GM18508 (cell line): ENCODE results near the gene RASSF5.

Source experiments
- ATAC-seq: cut with Tn5 transposase; IDR thresholded peaks from one replicate; pipeline ENCODE4 v1.9.1; 2021; ENCODE audit warnings: moderate number of reproducible peaks; ENCODE audit not compliant: insufficient read depth, unreplicated experiment

Gene RASSF5

DNA sequence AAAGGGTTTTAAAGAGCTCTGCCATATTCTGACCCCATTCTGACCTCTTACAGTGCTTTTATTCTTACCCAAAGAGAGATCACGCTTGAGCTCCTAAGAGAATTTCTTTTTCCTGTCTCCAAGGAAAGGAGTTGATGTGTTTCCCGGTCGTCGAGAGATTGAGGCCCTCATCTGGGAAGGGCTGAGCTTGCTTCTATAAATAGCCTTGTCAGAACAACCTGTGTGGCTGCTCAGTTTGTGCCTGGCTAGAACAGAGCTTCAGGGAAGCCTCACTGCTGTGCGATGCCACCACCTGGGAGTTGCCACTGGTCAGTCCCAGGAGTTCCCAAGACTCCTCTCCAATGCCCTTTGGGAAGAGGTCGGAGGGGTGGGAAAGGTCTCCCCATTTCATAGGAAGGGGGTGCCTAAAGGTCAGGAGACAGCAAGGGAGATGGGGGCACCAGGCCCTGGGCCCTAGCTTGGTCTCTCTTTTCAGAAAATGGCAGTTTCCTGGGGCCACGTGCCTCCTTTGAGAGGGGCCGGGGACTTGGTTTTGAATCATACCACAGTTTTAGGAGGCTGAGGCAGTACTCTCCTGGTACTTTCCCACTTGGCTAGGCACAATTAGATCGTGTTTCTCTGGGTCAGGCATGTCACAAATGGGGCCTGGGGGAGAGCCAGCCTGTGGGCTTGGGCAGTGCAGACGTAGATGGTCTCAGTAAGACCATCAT is 52.8 kb downstream of the RASSF5 start:
- no peak for ATAC-seq

DNA sequence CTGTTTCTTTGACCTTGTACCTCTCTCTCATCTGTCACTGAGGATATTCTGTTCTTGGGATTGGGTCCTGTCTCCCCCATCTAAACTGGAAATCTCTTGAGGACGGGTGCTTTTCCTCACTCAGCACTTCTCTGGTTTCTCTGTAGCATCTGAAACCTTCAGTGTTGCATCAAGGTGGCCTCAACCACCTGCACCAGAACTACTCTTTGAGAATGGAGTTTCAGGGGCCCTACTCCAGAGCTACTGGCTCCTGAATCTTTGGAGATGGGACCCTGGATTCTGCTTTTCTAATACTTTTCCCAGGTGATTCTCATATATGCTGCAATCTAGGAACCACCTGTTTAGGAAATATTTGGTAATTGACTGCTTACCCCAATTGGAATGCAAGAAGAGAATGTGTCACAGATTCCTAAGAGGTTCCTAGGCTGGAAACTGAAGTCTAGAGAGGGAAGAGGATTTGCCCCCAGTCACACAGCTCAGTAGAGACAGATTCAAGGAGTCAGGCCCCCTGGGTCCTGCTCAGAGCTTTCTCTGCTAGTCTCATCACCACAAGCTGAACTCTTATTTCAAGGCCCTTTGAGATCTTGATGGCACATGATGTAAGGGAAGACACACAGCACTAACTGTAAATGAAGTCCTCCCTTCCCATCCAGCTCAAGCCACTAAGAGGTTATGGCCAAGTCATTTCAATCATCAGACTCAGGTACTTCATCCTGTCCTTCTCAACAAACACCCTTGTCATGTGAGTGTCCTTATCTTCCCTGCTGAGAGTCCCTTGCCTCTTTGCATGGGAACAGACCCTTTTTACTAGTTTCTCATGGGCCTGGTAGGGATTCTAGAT is 56.3 kb downstream of the RASSF5 start:
- ATAC-seq: no peak

DNA sequence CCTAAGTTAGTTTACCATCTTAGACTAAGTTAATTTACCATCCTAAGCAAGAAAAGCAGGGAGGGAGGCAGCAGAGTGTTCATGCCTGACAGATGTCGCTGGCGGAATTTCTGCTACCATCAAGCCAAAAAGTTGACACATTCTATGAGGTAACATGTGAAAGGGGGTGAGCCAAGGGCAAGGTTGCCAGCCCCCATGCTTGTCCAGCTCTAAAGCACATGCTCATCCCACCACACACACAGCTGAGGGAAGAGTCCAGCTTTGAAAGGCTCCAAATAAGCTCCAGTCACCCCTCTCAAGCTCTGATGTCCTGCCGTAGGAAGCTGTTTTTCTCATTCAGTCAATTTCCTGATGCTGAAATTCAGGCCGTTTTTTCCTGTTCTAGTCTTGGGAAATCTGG is 58.7 kb downstream of the RASSF5 start:
- no peak for ATAC-seq

DNA sequence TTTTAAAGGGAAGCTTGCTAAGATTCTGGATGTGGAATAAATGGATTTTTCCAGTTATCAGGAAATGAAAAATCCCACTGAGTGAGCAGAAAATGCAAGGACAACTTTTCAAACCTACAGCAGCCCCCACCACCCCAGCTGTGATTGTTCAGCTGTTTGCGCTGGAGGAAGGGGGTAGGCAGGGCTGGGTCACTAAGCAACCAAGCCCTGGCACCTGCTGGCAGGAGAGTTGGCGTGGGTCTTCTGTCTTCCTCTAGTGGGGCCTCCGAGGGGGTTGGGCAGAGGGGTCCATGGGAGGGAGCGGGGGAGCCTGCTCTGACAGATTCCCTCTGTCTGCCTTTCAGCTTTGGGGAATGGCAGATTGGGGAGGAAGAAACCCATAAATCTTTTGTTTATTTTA is 59.7 kb downstream of the RASSF5 start:
- ATAC-seq: no peak

DNA sequence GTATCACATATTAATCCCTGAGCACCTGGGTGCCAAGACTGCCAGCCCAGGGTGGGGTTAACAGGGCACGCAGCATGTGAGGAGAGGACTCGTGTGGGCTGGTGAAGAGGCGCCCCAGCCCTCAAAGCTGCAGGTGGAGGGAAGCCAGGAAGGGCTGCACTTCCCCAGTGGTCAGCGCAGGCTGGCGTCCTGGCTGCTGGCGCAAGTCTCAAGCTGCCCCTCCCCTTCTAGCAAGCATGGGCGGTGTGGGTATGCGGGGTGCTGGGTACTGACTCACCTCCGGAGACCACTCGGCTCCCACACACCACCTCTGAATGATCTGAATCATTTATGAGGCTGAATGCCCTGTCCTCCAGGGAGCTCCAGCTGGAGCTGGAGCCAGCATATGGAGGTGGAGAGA is 60.9 kb downstream of the RASSF5 start:
- ATAC-seq: no peak

DNA sequence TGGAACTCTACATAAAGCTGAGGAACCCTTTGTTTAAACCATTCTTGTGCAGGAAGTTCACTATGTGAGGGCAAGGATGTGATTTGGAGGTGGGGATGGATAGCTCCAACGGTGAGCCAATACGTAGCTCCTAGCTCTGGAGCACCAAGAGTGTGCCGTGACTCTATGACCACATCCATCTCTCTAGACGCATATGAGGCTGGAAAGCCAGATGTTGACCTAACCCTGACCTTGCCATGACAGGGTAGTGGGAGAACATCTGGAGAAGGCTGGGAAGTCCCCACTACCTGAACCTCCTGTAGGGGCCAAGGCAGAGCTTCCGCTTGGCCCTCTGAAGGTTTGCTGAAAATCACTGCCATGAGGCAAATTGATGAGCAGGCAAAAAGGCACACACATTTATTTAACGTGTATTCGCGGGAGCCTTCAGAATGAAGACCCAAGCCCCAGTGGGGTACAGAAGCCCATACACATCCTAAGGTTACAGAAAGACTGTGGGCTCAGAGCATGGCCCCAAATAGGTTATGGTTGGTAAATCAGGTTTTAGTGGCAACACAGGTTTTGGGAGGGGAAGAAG is 61.5 kb downstream of the RASSF5 start:
- no peak for ATAC-seq

DNA sequence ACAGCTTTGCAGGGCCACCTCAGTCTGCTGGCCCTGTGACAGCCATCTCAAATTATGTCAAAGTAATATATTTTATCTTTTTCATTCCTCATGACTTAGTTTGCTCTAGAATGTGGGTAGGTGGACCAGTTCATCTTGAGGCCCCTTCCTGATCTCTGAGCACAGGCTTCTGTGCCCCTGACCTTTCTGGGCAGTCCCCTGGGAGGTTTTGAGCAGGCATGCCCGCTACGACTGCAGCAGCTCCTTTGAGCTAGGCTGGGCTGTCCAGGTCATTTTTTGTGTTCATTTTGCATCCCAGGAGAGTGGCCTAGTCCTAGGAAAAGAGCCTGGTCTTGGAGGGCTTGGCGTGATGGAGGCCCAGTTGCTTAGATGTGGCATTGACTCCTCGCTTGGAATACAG is 62.2 kb downstream of the RASSF5 start:
- no peak for ATAC-seq

DNA sequence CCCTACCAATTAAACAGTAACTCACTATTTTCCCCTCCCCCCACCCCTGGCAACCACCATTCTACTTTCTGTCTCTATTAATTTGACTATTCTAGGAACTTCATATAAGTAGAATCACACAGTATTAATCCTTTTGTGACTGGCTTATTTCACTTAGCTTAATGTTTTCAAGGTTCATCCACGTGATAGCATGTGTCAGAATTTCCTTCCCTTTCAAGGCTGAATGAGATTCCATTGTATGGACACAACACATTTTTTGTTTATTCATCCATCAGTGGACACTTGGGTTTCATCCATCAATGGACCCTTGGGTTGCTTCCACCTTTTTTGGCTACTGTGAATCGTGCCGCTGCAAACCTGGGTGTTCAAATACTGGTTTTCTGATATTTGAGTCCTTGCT is 63.2 kb downstream of the RASSF5 start:
- ATAC-seq: no peak

DNA sequence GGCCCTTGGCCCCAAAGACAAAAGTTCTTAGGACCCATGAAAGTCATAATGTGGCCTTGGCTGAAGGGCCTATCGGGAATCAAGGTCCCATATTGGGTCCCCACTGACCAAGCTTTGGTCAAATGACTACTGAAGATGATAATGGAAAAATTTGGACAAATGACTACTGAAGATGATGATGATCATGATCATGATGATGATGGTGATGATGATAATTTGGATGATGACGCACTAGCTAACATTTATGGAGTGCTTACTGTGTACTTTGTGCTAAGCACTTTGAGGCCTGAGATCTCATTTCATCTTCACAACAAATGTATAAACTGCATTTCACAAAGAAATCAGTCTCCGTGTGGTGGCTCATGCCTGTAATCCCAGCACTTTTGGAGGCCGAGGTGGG is 65.5 kb downstream of the RASSF5 start:
- no peak for ATAC-seq

DNA sequence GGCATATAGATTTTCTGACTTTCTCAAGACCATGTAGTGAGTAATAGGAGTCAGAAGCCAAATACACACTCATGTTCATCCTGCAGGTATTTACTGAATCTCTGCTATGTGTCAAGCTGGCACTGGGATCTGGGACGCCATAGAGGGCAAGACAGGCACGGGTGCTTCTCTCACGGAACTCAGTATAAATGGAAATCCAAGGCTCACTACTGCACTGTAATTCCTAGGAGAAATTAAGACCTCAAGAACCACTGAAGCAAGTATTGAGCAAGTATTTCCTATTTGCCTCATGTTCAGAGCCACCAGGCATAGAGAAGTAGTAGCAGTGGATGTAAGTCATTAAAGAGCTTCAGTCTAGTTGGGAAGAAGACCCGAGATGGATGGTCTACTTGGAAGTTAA is 66.0 kb downstream of the RASSF5 start:
- no peak for ATAC-seq

DNA sequence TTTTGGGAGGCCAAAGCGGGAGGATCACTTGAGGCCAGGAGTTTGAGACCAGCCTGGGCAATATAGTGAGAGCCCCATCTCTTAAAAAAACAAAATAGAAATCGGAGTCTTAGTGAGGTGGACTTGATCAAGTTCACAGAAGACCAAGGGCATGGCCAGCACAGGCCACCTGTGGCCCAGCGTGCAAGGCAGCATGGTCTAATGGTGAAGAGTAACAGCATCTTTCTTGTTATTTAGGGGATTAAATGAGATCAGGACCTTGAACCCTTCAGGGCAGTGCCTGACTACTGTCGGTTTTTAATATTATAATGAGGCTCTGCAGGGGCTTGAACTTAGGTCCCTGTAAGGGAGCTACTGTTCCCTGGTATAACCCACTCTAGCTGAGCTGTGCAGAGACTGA is 66.4 kb downstream of the RASSF5 start:
- no peak for ATAC-seq

DNA sequence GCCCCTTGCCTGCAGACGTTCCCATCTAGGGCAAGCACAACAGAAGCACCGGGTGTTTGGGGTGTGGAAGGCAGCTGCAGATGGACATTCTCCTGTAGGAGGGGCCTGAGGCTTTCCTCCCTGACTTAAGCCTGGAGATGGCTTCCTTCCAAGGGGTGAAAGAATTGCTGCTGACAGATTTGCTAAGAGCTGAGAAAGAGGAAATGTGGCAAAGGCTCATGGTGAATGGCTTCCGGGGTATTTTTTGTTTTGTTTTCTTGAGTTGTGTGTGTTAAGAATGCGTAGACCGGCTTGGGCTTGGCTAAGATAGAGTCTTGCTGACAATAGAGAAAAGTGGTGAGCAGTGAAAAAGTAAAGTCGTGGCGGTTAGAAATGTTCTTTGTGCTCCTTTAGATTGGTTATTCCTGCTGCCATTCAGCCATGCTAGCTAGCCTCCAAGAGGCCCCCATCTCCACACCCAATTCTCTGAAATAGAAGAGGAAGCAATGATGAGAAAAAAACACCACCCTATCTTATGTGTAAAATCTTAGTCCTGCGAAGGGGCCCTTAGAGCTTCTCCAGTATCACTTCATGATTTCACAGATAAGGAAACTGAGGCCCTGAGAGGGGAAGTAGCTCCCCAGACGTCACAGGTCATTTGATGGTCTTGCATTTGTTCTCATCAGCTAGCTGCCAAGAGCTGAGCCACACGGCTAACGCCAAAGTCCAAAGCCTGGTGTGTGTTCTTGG is 68.0 kb downstream of the RASSF5 start:
- no peak for ATAC-seq

DNA sequence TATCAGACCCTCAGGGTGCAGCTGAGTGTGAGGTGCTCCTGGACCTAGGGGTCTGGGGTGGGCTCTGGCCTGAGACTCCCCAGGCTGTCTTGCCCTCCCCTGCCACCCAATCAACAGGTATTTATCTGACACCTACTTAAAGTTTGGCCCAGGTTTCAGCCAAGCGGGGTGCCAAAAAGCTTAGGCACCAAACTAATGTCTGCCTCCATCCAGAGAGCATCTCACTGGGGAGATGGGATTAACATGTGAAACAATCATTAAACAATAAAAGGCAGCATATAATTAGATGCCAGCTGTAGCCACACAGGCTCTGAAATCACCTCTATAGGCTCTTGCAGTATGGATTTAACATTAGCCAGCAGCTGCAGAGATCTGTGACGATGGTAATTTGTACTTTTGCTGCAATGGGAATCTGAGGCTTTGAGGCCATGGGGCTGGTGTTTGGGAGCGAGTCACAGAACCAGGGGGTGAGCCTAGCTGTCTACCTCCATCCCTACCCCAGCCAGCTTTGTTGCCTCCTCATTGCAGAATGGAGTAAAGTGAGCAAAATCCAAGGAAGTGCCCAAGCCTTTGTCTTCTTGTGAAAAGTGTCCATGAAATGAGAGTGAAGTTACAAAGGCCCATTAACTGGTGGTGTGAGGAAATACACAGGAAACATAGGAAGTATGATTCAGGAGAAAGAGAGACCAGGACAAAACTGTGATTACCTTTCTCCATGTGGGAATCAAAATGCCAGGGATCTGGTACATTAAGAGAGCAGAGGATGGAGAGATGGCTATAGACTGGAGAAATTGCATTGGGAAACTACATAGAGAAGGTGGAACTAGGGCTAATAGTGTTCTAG is 68.8 kb downstream of the RASSF5 start:
- no peak for ATAC-seq

DNA sequence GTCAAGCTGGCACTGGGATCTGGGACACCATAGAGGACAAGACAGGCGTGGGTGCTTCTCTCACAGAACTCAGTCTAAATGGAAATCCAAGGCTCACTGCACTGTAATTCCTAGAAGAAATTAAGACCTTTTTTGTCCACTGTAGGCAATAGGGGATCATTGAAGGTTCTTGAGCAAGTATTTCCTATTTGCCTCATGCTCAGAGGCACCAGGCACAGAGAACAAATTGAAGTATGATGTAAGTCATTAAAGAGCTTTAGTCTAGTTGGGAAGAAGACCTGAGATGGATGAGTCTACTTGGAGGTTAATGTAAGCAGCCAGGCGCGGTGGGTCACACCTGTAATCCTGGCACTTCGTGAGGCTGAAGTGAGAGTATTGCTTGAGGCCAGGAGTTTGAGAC is 70.3 kb downstream of the RASSF5 start:
- ATAC-seq: no peak

DNA sequence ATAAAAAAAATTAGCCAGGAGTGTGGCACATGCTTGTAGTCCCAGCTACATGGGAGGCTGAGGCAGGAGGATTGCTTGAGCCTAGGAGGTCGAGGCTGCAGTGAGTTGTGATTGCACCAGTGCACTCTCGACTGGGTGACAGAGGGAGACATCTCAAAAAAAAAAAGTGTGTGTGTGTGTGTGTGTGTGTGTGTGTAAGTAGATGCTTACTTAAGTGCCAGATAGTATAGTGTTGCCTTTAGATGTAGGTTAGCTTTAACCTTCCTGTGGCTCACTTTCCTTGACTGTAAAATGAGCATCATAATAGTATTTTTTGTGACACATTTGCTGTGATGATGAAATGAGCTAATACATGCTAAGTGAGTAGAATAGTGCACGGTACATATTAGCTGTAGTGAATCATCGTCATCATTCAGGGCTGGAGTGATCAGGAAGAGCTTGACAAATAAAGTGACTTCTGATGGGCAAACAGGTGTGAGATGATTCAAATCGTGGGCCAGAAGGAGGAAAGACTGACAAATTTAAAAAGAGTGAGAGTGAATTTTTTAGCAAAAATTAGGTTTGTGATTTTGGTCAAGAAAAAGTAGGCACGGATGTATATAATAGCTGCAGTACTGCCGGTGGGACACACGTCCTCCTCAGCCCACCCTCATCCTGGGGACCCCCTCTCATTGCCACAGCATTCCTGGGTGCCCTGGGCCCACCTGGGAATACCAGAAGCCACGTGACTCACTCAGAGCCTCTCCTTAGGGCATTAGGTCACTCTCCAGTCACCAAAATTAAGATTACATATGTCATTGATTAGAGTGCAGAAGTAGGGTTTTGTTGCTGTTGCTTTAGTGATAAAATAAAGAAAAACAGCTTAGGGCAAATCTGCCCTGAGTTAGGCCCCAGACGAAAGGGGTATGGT is 71.0 kb downstream of the RASSF5 start:
- ATAC-seq: no peak

DNA sequence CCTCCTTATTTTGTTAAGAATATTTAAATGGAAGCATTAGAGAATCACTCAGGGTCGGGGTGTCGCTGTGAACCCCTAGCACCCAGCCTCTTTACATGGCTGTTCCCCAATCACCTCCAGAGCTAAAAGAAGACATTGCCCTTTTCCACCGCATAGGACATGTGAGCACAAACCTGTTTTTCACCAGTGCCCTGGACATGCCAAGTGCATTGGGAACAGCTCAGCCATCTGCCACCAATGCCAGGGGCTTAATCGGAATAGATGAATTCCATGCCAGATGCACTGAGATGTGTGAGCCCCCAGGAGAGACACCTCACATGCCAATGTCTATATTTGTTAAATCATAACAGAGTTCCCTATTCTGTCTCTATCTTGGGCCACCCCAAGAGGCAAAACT is 71.6 kb downstream of the RASSF5 start:
- no peak for ATAC-seq

DNA sequence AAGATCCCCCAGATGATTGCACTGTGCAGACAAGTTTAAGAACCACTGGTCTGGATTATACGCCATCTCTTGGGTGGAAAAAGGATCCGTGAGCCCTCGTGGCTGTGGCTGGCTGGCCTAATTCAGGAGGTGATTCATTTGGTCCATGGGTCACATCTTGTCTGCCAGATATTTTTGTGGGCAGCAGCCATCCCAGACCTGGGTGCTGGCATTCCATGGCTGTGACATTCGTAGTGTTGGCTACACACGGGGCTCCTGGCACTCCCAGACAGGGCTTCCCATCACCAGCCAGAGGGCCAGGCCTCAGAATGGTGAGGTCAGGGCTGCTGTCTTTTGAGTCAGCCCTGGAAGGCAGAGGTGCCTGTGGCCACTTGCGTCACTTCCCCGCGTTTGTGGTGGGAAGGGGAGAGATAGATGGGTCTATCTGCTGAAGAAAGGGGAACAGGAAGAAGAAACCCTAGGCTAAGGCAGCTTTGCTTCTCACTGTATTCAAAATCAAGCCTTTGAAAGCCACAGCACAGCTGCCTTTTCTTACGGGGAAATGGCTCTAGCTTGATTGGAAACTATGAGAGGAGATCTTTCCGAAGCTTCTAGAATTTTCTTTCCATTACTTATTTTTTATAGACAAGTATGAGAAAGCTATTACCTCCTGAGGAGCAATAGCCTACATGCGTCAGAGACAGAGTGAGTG is 72.6 kb downstream of the RASSF5 start:
- peak; percentile 62 for ATAC-seq

DNA sequence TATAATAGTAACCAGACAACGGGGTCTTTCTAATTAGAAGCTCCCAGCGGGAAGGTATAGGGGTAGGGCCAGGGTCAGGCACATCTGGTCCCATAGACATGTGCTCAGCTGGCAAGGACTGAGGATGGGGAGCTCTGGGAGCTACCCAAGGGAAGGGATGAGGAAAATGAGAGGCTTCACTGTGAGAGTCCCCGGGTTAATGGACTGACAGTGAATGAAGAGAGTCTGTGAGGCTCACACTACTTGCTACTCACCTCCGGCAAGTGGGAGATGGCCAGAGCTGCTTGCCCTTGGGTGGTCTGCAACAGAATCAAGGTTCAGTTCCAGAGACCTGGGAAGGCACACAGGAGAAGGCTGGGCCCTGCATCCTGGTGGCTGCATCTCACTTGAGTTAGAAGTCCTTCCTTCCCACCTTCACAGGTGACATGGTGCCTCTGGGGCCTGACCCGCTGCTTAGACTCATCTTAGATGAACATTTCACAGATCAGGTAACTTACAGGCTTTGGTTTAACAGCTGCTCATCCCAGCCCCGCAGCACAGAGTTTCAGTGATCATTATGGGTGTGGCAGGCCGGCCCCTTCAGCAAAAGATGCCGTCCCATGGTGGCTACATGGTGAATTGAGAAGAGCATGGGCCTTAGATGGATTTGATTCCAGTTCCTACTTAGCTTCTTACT is 73.2 kb downstream of the RASSF5 start:
- ATAC-seq: no peak
